ENCODE data around the gene MRPL57. TPM values are rescaled to one million over a fixed set of nuclear protein-coding genes. Genes with fewer than 3 reads are reported as not detected.

The MRPL57 gene
- total RNA-seq, 4 donors from 2014 or later: 19.4 to 32.6 (median 25.1) TPM

DNA sequence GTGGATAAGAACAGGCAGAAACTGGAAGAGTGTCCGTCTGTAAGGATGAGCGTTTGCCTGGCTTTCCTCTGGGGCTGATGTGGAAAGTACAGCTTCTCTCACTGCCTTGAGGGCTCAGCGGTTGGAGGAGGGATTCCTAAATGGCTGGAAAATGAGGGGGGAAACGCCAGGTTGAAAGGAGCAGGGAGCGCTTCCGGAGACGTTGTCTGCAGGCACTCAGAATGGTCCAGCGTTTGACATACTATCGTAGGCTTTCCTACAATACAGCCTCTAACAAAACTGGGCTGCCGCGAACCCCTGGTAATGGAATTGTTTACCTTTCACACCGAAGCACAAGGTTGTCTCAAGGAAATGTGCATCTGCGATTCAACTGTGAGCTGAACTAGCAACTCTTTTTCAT is 39.9 kb downstream of the MRPL57 start:
- TF ChIP-seq, protein P1, sequence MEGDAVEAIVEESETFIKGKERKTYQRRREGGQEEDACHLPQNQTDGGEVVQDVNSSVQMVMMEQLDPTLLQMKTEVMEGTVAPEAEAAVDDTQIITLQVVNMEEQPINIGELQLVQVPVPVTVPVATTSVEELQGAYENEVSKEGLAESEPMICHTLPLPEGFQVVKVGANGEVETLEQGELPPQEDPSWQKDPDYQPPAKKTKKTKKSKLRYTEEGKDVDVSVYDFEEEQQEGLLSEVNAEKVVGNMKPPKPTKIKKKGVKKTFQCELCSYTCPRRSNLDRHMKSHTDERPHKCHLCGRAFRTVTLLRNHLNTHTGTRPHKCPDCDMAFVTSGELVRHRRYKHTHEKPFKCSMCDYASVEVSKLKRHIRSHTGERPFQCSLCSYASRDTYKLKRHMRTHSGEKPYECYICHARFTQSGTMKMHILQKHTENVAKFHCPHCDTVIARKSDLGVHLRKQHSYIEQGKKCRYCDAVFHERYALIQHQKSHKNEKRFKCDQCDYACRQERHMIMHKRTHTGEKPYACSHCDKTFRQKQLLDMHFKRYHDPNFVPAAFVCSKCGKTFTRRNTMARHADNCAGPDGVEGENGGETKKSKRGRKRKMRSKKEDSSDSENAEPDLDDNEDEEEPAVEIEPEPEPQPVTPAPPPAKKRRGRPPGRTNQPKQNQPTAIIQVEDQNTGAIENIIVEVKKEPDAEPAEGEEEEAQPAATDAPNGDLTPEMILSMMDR (IDR thresholded peaks at IDR 0.05; ENCODE audit: low read depth): no peak

DNA sequence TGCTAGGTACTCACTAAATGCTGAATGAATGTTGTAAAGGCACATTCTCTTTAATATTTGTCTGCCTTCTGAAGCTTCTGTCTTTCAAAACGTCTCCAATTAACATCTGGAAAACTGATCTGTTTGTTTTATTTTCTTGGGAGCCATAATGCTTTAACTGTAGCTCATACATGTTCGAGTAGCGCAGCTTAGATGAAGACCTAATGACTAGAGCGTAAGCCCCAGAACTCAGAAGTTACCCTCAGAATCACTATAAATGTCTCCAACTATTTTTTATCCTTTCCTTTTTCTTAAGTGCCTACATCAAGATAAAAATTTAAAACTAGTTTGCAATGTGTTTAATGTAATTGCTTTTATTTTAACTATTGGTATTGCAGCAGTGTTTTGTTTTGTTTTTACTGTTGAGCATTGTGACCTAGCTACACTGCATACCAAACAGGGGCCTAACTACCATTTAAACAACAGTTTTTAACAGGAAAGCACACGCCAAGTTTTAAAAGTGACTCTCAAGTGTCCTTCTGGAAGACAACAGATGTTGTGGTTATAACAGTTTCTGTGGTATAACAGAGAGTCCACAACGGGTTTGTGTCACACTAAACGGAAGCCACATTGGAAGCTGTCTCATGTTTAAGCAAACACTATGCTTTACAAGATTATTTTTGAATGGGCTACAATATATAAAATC is 42.0 kb downstream of the MRPL57 start:
- TF ChIP-seq, protein P1 (IDR thresholded peaks at IDR 0.05; ENCODE audit: low read depth): no peak

DNA sequence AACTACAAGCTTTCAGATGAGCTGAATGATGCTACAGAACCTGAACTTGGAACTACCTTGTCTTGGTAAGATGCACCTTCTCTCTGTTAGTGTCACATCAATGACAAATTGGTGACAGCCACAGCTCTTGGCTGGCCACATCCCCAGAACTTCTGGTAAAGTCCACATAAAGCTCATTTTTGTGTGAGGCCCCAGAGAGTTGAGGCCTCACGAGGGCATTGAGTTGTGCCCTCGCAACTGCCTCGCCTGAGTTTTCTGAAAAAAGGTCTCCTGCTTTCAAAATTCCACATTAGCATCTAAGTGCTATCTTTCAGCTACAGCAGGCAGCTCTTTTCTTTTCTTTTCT is 42.6 kb downstream of the MRPL57 start:
- TF ChIP-seq, protein P1 (IDR thresholded peaks at IDR 0.05; ENCODE audit: low read depth): no peak

DNA sequence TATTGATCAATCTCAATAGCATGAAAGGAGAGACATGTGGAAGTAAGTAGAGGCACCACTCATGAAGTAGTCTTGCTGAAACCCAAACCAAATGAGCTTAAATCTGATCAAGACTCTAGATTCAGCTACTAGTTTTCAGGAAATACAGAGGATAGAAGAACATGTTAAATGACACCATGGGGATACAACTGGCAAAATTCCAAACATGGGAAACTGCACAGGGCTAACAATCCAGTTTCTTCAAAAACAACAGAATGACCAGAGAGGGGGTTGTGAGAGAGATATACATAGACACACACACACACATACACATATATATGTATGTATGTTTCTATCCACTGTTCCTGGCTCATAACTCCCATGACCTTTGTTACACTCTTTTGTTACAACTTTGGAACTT is 44.8 kb downstream of the MRPL57 start:
- TF ChIP-seq, protein P1 (IDR thresholded peaks at IDR 0.05; ENCODE audit: low read depth): no peak

DNA sequence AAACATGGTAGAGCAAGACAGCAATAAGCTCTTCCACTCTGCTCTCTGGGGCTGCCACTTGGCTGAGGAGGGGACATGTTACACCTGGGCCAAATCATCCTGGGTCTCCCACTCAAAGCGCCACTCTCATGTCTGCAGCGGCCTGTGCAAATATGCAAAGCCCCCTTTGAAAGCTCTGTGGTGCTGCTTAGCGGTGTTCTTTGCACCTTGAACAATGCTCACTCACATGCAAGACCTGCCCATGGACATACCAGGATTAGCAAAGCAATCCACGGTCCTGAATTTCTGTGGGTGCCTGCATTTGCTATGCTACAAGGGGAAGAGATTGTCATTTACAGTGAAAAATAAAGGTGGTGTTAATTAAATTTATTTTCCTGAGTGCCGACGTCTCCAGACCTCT is 48.6 kb downstream of the MRPL57 start:
- TF ChIP-seq, protein P1 (IDR thresholded peaks at IDR 0.05; ENCODE audit: low read depth): no peak

DNA sequence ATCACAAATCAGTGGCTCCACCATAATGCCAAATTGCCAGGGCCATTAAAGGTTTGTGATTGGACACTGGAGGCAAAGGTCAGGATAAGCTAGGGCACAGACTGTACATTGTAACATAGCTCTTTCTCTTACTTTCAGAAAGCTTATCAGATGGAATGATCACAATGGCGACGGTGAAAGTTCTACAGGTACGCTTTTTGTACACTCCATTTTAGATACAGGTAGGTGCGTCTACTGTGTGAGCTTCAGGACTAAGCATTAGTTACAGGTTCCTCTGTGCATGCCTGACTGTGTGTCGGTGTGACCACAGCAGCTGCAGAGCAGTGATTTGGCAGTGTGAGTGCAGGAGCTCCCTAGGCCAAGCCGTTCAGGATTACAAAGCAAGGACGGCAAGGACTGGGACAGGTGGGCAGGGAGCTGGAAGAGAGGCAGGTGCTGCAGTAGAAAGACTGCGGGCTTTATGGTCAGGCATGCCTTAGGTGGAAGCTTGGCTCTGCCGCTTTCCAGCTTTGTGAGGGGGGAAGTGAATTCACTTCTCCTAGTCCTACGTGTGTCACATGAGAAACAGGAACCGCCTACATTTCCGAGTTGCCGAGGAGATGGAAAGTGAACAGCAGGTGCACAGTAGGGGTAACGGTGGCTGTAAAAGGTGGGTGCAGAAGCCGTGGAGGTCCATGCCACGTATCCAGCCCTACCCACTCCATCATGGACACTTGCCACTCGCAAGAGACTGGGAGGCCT is 49.6 kb downstream of the MRPL57 start:
- TF ChIP-seq, protein P1 (IDR thresholded peaks at IDR 0.05; ENCODE audit: low read depth): no peak

DNA sequence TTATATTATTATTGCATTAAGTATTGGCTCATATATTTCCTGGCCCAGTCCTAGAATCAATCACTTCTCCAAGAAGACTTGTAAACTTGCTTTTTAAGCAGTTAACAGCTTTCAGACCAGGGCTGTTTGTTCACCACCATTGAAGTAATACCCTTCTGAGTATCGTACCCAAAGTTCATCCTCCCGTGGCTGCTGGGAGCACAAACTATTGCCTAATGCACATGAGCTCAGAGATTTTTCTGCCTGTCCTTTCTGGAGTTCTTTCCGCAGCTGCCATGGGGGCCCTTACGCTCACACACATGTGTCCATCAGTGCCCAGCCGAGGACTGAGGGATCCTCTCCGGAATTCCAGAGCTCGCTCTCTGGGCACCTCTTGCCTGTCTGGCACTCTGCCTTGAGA is 51.5 kb downstream of the MRPL57 start:
- TF ChIP-seq, protein P1 (IDR thresholded peaks at IDR 0.05; ENCODE audit: low read depth): no peak

Small RNA genes within 50 kb of the gene (small RNA-seq; reads per million reads assigned to genes)
- gene AL158032.1 (not detected), gene RF00086 (not detected)

Other genes with a start within 250 kb of the MRPL57 start
- gene LATS2, start 115.1 kb upstream of the MRPL57 start, total RNA-seq: 10 to 100 TPM; 29.0 to 31.8 (median 29.6) TPM
- 10 to 100 TPM; 48.6 to 91.5 (median 69.2) TPM for gene SAP18, start 36.5 kb upstream of the MRPL57 start, total RNA-seq
- 1 to 10 TPM in 3 of 4 donors, under 1 TPM in 1; 0.19 to 2.0 (median 1.2) TPM for gene SKA3, start 106 bp upstream of the MRPL57 start, total RNA-seq

Measured in subcutaneous adipose tissue (tissue), 4 donors.